HG02763 (cell line): ENCODE data around the gene KCNAB2.
"Not testable (repeated sequence)": the region's sequence is repeated elsewhere in the genome, so short reads cannot be mapped to it uniquely, and the experiment has no call there.

ENCODE experiments used
- ATAC-seq: cut with Tn5 transposase; IDR thresholded peaks from one replicate; pipeline ENCODE4 v1.9.1; 2021; ENCODE audit warnings: mild to moderate bottlenecking, moderate library complexity; ENCODE audit not compliant: unreplicated experiment

The KCNAB2 gene

DNA sequence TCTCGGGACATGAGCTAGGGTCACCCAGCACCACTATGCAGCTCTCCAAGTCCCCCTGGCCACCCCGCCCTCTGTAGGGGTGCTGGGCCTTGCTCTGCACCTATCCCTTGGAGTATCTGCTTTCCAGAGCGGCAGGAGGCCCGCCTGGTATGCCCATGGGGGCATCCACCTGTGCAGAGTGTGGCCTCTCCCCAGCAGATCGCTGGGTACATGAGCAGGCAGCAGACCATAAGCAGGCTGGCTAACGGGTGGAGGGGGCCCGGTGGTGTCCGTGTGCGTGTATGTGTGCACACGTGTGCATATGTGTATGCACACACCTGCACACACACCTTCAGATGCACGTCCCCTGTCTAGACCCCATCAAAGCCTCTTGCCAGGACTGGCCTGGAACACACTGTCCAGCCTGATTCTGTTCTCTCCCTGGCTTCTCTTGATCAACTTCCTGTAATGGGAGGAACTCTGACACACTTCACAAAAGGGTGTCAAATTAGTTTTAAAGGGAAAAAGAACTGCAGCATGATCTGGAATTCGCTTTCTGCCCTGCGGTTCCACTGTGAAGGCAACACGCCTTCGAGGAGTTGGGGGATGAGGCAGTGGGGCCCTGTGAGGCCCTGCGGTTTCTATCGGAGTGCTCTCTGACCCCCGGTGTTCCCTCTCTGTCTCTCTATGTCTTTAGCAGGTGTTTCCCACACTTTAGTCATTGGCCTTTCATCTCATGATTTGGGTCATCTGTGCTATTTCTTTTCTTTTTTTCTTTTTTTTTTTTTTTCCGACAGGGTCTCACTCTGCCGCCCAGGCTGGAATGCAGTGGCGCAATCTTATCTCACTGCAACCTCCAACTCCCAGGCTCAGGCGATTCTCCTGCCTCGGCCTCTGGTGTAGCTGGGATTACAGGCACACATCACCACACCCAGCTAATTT is 36.3 kb upstream of the KCNAB2 start:
- ATAC-seq, result no peak

DNA sequence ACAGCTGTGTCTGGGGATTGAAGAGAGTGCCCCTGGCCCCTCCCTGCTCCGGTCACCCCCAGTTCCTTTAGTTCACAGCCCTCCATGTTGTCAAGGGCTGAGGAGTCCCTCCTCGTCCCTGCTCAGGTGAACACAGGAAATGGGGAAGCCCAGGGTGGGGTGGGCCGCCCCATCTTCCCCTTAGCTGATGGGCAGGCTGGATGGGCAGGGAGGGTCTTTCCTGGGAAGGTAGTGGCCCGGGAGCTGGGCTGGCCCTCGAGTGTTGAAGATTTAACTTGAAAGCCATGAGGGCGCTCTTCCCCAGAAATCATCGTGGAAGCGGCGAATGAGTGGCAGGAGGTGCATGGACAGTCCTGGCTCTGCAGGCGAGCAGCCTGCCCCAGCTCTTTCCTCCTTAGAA is 35.1 kb upstream of the KCNAB2 start:
- no peak for ATAC-seq

DNA sequence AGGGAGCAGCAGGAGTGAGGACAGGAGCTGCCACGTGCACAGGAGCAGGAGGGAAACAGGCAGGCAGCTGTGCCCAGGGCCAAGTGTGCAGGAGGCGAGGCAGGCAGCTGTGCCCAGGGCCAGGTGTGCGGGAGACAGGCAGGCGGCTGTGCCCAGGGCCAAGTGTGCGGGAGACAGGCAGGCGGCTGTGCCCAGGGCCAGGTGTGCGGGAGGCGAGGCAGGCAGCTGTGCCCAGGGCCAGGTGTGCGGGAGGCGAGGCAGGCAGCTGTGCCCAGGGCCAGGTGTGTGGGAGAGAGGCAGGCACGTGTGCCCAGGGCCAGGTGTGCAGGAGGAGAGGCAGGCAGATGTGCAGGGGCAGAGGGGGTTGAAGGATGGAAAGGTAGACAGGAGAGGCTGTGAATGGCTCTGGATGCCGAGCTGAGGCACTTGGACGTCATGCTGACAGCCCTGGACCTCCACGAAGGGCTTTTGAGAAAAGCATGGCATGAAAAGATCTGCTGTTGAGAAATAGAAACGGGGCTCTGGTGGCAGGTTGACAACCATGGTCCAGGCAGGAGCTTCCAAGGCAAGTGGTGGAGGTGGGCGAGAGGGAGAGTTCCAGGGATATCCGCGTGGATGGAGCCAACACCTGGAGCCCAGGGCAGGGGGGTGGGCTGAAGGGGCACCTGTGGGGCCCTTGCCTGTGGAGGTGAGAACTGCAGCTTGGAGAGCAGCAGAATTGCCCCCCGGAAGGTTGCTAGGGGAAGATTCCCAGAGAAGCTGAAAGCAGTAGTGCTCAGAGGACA is 34.3 kb upstream of the KCNAB2 start:
- ATAC-seq, result no peak

DNA sequence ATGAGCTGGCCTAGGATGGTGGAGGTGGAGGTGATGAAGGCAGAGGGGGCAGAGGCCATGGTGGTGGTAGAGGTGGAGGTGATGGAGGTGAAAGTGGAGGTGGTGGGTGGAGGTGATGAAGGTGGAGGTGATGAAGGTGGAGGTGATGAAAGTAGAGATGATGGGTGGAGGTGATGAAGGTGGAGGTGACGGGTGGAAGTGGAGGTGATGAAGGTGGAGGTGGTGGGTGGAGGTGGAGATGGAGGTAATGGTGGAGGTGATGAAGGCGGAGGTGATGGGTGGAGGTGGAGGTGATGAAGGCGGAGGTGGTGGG is 33.8 kb upstream of the KCNAB2 start:
- no peak for ATAC-seq

DNA sequence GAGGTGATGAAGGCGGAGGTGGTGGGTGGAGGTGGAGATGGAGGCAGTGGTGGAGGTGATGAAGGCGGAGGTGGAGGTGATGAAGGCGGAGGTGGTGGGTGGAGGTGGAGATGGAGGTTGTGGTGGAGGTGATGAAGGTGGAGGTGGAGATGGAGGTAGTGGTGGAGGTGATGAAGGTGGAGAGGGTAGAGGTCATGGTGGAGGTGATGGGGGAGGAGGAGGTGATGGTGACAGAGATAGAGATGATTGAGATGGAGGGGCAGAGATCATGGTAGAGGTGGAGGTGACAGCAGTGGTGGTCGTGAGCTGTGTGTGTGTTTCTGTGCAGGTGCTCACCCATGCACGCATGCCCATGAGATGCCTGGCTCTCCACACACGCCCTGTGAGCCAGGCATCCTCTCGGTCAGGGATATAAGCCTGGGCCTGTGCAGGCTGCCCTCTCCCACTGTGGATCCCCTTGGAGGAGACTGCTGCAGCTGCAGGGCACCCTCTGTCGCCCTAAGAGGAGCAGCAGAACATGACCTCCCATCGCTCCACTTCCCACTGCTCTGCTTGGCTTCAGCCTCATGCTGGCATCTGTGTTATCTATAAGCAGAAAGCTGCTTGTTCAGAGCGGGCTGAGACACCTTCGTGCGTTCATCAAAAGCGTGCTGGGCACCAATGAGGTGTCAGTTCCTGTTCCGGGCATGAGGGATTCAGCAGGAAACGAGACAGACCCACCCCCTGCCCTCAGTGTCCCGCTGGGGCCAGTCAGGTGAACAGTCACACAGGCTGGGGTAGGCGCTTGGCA is 33.0 kb upstream of the KCNAB2 start:
- ATAC-seq, result no peak

DNA sequence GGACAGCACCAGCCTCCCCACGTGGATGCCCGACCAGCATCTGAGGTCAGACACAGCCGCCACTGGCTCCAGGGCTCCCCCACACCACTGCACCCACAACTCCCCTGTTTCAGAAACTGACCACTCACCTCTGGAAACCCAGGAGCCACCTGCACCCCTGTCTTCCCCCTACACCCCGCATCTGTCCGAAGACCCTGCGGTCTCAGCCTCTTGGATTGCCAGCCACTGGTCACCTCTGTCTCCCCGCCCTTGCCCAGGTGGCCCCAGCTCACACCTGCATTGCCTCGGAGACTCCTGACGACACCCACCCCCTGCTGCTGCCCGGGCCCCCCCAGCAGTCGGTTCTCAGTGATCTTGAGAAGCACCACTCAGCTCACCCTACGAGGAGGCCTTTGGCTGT is 32.2 kb upstream of the KCNAB2 start:
- ATAC-seq, result no peak

DNA sequence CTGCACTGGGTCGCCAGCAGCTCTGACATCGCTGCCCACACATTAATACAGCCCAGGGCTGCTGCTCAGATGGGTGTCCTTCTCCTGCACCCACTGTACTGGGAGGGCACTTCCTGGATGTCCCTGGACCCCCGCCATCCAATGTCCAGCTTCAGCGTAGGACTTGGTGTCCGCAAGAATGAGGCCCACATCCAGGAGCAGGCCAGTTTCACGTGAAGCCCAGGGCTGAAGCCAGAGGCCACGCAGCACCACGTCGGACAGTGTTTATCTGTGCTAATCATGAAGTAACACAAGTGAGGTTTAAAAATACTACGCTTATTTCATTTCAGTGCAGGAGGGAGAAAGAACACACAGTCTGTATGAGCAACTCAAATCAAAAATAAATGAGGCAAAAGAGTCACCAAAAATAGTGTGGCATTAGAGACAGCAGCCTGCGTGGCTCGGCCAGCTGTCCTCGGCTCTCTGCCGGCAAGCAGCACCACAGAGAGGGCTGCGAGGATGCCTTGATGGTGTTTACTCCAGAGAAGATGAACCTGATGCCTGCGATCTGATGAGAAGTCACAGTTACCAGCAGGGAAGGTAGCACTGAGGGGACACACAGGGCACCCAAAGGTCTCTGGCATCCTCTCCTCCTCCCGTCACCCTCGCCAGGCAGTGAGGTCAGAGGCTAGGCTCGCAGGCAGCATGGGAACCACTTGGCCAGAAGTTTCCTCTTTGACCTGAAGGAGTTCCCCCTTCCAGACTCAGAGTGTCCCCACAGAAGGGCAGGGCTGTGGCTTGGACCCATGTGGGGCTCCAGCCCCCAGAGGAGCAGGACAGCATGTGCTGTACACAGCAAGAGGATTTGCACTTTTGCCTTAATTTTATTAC is 31.3 kb upstream of the KCNAB2 start:
- no peak for ATAC-seq

DNA sequence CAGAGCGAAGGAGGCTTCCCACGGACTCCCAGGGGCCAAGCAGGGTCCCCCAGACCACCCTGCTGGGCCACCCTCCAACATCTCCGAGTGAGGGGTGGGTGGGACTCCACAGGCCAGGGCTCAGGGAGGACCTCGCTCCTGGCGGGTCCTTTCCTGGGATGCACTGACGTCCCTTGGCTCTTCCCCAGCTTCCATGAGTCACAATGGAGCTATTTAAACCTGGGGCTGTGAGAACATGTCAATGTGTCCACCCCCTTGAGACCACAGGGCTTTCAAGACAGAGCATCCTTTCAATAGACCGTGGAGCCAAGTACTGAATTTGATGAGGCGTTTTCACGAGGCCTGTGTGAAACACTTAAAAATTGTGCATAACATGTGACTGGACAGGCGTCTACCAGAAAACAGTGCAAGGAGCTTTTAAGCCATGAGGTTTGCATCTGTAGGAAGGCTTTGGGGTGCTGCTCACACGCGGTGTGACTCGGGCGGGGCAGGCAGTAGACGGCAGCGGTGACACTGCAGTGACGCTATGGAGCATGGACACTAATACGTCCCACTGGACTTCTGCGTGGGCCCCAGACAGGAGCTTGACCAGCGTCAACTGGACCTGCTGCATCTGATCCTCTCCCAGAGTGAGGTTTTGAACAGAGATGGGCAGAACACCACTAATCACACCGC is 29.4 kb upstream of the KCNAB2 start:
- ATAC-seq, result no peak

DNA sequence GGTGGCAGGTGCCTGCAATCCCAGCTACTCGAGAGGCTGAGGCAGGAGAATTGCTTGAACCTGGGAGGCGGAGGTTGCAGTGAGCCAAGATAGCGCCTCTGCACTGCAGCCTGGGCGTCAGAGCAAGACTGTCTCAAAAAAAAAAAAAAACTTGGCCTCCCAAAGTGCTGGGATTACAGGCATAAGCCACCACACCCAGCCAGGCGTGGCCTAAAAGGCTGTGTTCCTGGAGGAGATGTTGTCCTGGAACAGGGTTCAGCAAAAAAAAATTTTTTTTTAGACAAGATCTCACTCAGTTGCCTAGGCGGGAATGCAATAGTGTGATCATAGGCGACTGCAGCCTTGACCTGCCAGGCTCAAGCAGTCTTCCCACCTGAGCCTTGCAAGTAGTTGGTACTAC is 28.0 kb upstream of the KCNAB2 start:
- not testable (repeated sequence) for ATAC-seq

DNA sequence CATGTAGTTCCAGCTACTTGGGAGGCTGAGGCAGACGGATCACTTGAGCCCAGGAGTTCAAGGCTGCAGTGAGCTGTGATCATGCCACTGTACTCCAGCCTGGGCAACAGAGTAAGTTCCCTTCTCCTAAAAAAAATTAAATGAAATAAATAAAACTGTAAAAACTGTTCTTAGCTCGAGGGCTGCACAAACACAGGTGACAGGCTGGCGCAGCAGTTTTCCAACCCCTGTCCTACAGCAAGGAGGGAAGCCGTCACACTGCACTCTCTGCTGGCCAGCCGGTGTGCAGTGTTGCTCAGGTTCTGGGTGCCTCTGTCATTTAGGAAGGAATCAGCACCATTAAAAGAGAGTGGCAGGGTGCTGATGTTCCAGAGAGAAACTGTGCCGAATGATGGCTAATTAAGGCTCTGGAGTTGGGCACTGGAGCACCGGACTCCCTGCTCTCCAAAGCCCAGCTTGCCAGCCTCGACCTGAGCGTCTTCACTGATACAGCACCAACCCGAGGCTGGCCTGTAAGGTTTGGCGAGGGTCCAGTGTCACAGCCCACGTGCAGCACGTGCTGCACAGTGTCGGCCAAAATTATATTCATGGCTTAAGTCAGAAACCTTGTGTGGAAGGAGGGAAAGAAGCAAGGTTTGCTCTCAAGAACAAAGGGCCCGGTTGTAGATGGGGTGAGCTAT is 26.4 kb upstream of the KCNAB2 start:
- no peak for ATAC-seq

DNA sequence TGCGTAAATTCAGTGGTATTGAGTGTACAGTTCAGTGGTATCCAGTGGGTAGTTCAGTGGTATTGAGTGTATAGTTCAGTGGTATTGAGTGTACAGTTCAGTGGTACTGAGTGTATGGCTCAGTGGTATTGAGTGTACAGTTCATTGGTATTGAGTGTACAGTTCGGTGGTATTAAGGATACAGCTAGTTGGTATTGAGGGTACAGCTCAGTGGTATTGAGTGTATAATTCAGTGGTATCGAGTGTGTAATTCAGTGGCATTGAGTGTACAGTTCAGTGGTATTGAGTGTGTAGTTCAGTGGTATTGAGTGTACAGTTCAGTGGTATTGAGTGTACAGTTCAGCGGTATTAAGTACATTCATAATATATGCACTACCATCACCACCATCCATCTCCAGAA is 23.5 kb upstream of the KCNAB2 start:
- ATAC-seq, result no peak

DNA sequence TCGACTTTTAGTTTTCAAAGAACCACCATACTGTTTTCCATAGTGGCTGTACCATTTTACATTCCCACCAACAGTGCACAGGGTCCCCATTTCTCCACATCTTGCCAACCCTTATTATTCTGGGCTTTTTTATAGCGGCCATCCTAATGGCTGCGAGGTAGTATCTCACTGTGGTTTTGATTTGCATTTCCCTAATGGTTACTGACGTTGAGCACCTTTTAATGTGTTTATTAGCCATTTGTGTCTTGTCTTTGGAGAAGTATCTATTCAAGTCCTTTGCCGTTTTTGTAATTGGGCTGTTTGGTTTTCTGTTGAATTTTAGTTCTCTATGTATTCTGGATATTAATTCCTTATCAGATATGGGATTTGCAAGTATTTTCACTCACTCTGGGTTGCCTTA is 22.3 kb upstream of the KCNAB2 start:
- ATAC-seq, result no peak

DNA sequence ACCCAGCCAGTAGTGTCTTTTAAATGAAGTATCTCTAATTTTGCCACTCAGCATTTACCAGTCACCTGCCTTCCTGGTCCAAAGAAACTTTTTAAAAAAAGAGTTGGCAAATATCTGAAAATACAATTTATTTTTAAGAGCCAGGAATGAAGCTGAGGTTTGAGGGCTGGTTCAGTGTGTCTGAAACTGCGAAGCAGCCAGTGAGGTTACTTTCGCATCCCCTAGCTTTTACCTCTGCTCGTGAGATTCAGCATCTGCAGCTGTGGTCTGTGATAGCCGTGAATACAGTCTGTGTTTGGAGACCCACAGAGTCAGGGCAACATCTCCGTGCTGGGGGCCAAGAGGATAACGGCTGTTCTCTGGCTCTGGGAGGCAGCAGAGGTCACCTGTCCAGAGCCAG is 21.3 kb upstream of the KCNAB2 start:
- ATAC-seq, result no peak

DNA sequence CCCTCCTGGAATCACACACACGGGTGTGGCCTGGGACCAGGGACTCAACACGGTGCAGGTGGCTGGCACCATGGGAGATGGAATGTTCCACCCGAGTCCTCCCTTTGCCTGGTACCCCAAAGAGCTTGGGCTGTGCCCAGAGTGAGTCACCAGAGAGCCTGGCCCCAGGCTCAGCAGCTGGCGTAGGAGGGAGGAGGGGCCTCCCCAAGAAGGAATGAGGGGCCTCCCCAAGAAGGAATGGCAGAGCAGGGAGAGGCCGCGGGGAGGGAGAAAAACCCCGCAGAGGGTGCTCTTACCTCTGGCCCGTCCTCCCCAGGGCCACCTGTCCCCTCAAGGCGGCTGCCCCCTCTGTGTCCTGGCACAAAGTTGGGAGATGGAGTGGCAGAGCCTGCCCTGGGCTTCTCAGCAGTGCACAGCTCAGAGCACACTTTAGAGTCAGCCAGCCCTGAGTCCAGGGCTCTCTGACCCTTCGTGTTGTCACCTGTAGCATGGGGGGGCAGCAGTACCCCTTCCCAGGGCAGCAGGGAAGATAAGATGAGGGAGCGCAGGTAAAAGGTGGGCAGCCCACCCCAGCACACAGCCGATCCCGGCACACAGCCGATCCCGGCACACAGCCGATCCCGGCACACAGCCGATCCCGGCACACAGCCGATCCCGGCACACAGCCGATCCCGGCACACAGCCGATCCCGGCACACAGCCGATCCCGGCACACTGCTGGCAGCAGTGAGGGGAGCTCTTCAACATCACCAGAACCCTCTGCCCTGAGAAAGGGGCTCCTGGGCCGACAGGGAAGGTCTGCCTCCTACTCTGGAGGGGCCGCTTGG is 20.2 kb upstream of the KCNAB2 start:
- ATAC-seq, result no peak

DNA sequence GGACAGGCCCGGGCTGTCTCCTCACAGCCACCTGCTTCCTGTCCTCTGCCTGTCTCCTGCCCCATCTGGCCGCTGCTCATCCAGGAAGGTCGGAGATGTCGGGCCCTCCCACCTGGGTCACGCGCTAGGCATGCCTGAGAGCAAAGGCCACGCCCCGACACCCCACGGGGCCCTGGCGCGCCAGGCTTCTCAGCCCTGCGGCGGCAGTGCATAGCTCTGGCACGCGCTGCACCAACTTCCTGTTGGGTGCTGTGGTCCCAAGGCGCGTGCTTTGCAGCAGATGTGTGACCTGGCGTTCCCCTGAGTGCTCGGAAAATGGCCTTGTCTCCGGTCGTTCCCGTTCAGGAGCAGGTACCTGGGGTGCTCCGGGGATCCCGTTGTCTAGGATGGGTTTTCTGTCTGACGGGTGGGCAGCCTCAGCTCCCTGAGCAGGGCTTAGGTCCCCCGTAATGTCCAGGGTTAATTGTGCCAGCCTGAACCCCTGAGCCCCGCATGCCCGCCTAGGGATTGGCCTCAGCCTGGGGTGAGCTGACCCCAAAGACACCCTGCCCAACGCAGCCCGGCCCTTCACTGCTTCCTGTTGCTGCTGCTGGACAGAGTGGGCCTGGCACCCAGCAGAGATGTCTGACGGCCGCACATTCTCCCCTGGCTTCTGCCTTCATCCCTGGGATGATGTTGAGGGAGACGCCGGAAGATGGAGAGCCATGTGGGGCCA is 19.4 kb upstream of the KCNAB2 start:
- peak; percentile 80 for ATAC-seq

DNA sequence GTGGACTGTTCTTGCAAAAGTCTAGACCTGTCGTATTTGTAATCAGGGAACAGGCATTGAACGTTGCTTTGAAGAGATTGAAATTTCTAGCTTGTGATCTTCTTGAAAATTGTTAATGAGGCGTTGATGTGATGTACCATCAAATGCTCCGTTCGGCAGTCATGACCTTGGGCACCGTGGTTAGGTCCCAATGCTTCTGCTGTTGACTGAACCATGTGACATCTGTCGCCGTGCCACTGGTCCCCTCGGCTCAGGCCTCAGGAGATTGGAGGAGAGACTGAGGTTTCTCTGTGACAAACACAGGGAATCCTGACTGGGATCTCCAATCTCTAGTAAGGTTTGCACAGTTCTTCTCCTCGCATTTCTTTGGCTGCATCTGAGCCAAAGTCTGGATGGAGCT is 18.1 kb upstream of the KCNAB2 start:
- no peak for ATAC-seq

DNA sequence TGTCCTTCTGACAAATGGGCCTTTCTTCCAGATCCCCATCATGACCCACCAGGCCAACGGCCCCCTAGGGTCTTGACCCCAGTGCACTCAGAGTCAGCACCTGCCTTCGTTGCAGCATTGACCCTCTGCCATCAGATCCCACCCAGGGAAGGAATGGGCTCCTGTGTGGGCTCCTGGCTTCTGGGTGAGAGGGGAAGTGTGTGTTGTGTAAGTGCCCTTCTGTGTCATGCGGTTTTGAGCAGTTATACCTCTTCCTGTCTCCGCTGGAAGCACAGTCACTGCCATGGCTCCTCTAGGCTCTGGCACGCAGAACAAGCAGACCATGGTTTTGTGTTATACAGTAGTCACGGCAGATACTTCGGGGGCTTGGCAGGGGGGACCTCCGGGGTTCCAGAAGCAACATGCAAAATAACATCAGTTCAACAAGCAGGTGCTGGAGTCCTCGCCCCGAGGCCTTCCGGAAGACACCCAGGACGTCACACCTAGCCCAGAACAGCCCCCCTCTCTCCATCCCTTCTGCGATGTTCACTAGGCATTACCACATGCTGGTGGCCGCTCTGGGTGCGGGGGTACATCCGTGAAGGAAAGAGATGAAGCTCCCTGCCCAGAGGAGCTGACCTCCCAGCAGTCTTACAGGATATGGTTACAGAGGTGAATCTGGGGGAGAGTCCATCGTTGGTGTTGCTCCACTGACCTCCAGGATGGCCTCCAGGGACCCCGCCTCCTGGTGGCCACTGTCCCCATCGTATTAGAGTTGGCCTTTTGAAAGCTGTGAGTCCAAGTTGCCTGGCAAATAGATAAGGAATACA is 17.4 kb upstream of the KCNAB2 start:
- no peak for ATAC-seq
